Liver (tissue), 9 donors: ENCODE results near the gene FAM221B. TPM values are rescaled to one million over a fixed set of nuclear protein-coding genes. Genes with fewer than 3 reads are reported as not detected.

Experiments used
- DNase-seq: peaks from one replicate; pipeline ENCODE4 v3.0.0-alpha.2; 2017; ENCODE audit warnings: low spot score
- H3K27ac ChIP-seq, 2 donors: one replicate each; pipeline ENCODE4 v1.7.0; 2013; ENCODE audit warnings: inconsistent platforms in 2 of 2, low read length in 2 of 2, control low read depth in 1 of 2, low read depth in 1 of 2, mild to moderate bottlenecking in 1 of 2
- H3K27me3 ChIP-seq, 4 donors: one replicate each; pipeline versions ENCODE4 v1.6.1 to v1.7.0; 2013; ENCODE audit warnings: low read length in 3 of 4, inconsistent platforms in 1 of 4, mild to moderate bottlenecking in 1 of 4, moderate library complexity in 1 of 4; ENCODE audit not compliant: control insufficient read depth in 4 of 4, insufficient read depth in 4 of 4
- H3K36me3 ChIP-seq, 4 donors: one replicate each; pipeline versions ENCODE4 v1.6.1 to v1.7.0; 2013; ENCODE audit warnings: low read length in 3 of 4, mild to moderate bottlenecking in 3 of 4, low read depth in 1 of 4, moderate library complexity in 1 of 4; ENCODE audit not compliant: control insufficient read depth in 4 of 4, insufficient read depth in 3 of 4
- H3K4me1 ChIP-seq, 4 donors: one replicate each; pipeline versions ENCODE4 v1.6.1 to v1.7.0; 2013; ENCODE audit warnings: low read length in 3 of 4, mild to moderate bottlenecking in 3 of 4, moderate library complexity in 1 of 4; ENCODE audit not compliant: control insufficient read depth in 4 of 4, insufficient read depth in 4 of 4
- H3K4me3 ChIP-seq, 3 donors: one replicate each; pipeline versions ENCODE4 v1.6.1 to v1.7.0; 2013; ENCODE audit warnings: low read length in 3 of 3, control low read depth in 1 of 3, low read depth in 1 of 3, mild to moderate bottlenecking in 1 of 3
- H3K9ac ChIP-seq, 2 donors: one replicate each; pipeline ENCODE4 v1.7.0; 2013; ENCODE audit warnings: low read length in 2 of 2, mild to moderate bottlenecking in 2 of 2, moderate library complexity in 2 of 2, control low read depth in 1 of 2, low read depth in 1 of 2
- H3K9me3 ChIP-seq, 4 donors: one replicate each; pipeline versions ENCODE4 v1.6.1 to v1.7.0; 2013; ENCODE audit warnings: low read length in 3 of 4; ENCODE audit not compliant: control insufficient read depth in 4 of 4
- EGR1 ChIP-seq, 2 donors: IDR thresholded peaks; 2 replicates each; pipeline ENCODE4 v1.6.1; 2016 to 2018; ENCODE audit warnings: antibody characterized with exemption in 2 of 2, low read depth in 2 of 2
- GABPA ChIP-seq, 2 donors: IDR thresholded peaks in 1 of 2; conservative IDR thresholded peaks in 1 of 2; 2 replicates each; pipeline ENCODE4 v1.6.1; 2016; ENCODE audit warnings: antibody characterized with exemption in 2 of 2, mild to moderate bottlenecking in 1 of 2, moderate library complexity in 1 of 2
- HNF4A ChIP-seq, 2 donors: conservative IDR thresholded peaks; 2 replicates each; pipeline ENCODE4 v1.6.1; 2016; ENCODE audit warnings: antibody characterized with exemption in 2 of 2, mild to moderate bottlenecking in 2 of 2
- JUND ChIP-seq, 2 donors: IDR thresholded peaks; 2 replicates each; pipeline ENCODE4 v1.6.1; 2016; ENCODE audit warnings: antibody characterized with exemption in 2 of 2
- RAD21 ChIP-seq, 2 donors: IDR thresholded peaks; 2 replicates each; pipeline ENCODE4 v1.6.1; 2016; ENCODE audit warnings: antibody characterized with exemption in 2 of 2, mild to moderate bottlenecking in 2 of 2
- SP1 ChIP-seq: IDR thresholded peaks from 2 replicates; pipeline ENCODE4 v1.6.1; 2018; ENCODE audit warnings: antibody characterized with exemption, mild to moderate bottlenecking
- TAF1 ChIP-seq: conservative IDR thresholded peaks from 2 replicates; pipeline ENCODE4 v1.6.1; 2016; ENCODE audit warnings: antibody characterized with exemption, mild to moderate bottlenecking
- YY1 ChIP-seq: IDR thresholded peaks from 2 replicates; pipeline ENCODE4 v1.6.1; 2016; ENCODE audit warnings: antibody characterized with exemption, mild to moderate bottlenecking
- WGBS: extraction: QIAGEN DNeasy Blood & Tissue Kit; methylation state at CpG from one replicate; pipeline ENCODE4 v1.1.7; 2013; 5-methylcytosine and 5-hydroxymethylcytosine counted together
- polyA plus RNA-seq, 2 donors: library from polyadenylated mRNA; stranded (reverse) in 1 of 2; unstranded in 1 of 2; fragments of 200-250 nt in 1 of 2; fragments of >200 nt in 1 of 2; fragmentation: Nextera tagmentation in 1 of 2; extraction: Ambion mirVana in 1 of 2; gene quantifications; one replicate each; pipeline versions ENCODE4 v1.2.1 to v1.2.3, GENCODE V29; 2013 to 2015
- total RNA-seq, 2 donors: library from RNA; depleted of rRNA; stranded (reverse); fragments of >200 nt; gene quantifications; one replicate each; pipeline ENCODE4 v1.2.3, GENCODE V29; 2014
- TF ChIP-seq, protein P1 (sequence below): fragments of 150-350 bp; IDR thresholded peaks from 2 replicates; pipeline ENCODE4 v1.5.1; 2017; ENCODE audit warnings: improper control_type of control experiment, low read depth, low read length; ENCODE audit not compliant: missing input control
- TF ChIP-seq, protein P2 (sequence below): IDR thresholded peaks from 2 replicates; pipeline ENCODE4 v1.6.1; 2016; ENCODE audit warnings: antibody characterized with exemption
- TF ChIP-seq, protein P3 (sequence below): IDR thresholded peaks from 2 replicates; pipeline ENCODE4 v1.6.1; 2016; ENCODE audit warnings: antibody characterized with exemption, mild to moderate bottlenecking
- TF ChIP-seq, protein P4 (sequence below): IDR thresholded peaks from 2 replicates; pipeline ENCODE4 v1.6.1; 2016; ENCODE audit warnings: antibody characterized with exemption
- TF ChIP-seq, protein P5 (sequence below): IDR thresholded peaks from 2 replicates; pipeline ENCODE4 v1.6.1; 2016; ENCODE audit warnings: antibody characterized with exemption
- donor health status: healthy.
- donor health status: healthy.
- donor health status: healthy.
- donor health status: healthy.
- donor health status: healthy.

The FAM221B gene
- total and polyA plus RNA-seq, 4 donors, result 0.35 TPM; not detected in 3

DNA sequence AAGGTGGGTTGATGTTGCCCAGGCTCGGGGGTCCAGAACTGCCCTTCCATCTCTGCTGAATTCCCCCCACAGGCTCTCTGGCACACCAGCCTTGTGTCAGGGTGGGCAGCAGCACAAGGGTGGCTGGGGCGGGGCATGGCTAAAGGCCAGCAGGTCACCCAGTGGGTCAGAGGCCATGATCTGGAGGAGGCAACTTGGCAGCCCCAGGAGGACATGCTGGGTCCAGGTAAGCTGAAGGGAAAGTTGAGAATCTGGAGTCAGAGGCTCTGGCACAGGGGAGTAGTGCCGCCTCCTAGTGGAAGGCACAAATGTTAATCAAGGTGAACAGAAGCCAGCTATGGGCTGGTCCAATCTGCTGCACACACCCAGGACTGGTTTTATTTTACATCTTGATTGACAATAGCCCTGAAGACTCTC is 6.7 kb upstream of the FAM221B start:
- peaks cover 16 to 30% (median 23%) of the 10 kb centered on the region in 4 donors for H3K4me1 ChIP-seq
- H3K27ac ChIP-seq, result peak overlapping the region; percentile 55 to 59
- WGBS, result 93% methylated on average over 3 of the region's 3 CpGs
- TF ChIP-seq HNF4A (conservative IDR thresholded peaks at IDR 0.05), result no peak
- no peak for TF ChIP-seq SP1
- TF ChIP-seq TAF1, result no peak
- TF ChIP-seq, protein P1, sequence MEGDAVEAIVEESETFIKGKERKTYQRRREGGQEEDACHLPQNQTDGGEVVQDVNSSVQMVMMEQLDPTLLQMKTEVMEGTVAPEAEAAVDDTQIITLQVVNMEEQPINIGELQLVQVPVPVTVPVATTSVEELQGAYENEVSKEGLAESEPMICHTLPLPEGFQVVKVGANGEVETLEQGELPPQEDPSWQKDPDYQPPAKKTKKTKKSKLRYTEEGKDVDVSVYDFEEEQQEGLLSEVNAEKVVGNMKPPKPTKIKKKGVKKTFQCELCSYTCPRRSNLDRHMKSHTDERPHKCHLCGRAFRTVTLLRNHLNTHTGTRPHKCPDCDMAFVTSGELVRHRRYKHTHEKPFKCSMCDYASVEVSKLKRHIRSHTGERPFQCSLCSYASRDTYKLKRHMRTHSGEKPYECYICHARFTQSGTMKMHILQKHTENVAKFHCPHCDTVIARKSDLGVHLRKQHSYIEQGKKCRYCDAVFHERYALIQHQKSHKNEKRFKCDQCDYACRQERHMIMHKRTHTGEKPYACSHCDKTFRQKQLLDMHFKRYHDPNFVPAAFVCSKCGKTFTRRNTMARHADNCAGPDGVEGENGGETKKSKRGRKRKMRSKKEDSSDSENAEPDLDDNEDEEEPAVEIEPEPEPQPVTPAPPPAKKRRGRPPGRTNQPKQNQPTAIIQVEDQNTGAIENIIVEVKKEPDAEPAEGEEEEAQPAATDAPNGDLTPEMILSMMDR, result no peak
- TF ChIP-seq, protein P2, sequence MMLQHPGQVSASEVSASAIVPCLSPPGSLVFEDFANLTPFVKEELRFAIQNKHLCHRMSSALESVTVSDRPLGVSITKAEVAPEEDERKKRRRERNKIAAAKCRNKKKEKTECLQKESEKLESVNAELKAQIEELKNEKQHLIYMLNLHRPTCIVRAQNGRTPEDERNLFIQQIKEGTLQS, result no peak
- TF ChIP-seq EGR1 (IDR thresholded peaks at IDR 0.05; ENCODE audit: low read depth in 2 of 2), result no peak
- no peak for TF ChIP-seq YY1
- TF ChIP-seq, protein P3, sequence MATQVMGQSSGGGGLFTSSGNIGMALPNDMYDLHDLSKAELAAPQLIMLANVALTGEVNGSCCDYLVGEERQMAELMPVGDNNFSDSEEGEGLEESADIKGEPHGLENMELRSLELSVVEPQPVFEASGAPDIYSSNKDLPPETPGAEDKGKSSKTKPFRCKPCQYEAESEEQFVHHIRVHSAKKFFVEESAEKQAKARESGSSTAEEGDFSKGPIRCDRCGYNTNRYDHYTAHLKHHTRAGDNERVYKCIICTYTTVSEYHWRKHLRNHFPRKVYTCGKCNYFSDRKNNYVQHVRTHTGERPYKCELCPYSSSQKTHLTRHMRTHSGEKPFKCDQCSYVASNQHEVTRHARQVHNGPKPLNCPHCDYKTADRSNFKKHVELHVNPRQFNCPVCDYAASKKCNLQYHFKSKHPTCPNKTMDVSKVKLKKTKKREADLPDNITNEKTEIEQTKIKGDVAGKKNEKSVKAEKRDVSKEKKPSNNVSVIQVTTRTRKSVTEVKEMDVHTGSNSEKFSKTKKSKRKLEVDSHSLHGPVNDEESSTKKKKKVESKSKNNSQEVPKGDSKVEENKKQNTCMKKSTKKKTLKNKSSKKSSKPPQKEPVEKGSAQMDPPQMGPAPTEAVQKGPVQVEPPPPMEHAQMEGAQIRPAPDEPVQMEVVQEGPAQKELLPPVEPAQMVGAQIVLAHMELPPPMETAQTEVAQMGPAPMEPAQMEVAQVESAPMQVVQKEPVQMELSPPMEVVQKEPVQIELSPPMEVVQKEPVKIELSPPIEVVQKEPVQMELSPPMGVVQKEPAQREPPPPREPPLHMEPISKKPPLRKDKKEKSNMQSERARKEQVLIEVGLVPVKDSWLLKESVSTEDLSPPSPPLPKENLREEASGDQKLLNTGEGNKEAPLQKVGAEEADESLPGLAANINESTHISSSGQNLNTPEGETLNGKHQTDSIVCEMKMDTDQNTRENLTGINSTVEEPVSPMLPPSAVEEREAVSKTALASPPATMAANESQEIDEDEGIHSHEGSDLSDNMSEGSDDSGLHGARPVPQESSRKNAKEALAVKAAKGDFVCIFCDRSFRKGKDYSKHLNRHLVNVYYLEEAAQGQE, result no peak
- TF ChIP-seq, protein P4, sequence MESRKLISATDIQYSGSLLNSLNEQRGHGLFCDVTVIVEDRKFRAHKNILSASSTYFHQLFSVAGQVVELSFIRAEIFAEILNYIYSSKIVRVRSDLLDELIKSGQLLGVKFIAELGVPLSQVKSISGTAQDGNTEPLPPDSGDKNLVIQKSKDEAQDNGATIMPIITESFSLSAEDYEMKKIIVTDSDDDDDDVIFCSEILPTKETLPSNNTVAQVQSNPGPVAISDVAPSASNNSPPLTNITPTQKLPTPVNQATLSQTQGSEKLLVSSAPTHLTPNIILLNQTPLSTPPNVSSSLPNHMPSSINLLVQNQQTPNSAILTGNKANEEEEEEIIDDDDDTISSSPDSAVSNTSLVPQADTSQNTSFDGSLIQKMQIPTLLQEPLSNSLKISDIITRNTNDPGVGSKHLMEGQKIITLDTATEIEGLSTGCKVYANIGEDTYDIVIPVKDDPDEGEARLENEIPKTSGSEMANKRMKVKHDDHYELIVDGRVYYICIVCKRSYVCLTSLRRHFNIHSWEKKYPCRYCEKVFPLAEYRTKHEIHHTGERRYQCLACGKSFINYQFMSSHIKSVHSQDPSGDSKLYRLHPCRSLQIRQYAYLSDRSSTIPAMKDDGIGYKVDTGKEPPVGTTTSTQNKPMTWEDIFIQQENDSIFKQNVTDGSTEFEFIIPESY, result no peak
- no peak for TF ChIP-seq RAD21 (IDR thresholded peaks at IDR 0.05)
- no peak for TF ChIP-seq GABPA (IDR thresholded peaks at IDR 0.05 in 1 of 2, conservative IDR thresholded peaks at IDR 0.05 in 1 of 2)
- no peak for TF ChIP-seq JUND (IDR thresholded peaks at IDR 0.05)
- TF ChIP-seq, protein P5, sequence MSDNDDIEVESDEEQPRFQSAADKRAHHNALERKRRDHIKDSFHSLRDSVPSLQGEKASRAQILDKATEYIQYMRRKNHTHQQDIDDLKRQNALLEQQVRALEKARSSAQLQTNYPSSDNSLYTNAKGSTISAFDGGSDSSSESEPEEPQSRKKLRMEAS, result no peak
- H3K27me3 ChIP-seq, result no peaks in the 10 kb centered on the region
- H3K4me3 ChIP-seq, result no peak overlapping the region
- no peaks in the 10 kb centered on the region for H3K9me3 ChIP-seq
- no peak overlapping the region for H3K9ac ChIP-seq
- DNase-seq, result no peak
- no peaks in the 10 kb centered on the region for H3K36me3 ChIP-seq
